ENCODE data around the gene CYP4A22. TPM values are rescaled to one million over a fixed set of nuclear protein-coding genes. Genes with fewer than 3 reads are reported as not detected.
"Not testable (repeated sequence)": the region's sequence is repeated elsewhere in the genome, so short reads cannot be mapped to it uniquely, and the experiment has no call there.

Gene CYP4A22
- total RNA-seq, 1 experiment from 2014 or later, result not detected

DNA sequence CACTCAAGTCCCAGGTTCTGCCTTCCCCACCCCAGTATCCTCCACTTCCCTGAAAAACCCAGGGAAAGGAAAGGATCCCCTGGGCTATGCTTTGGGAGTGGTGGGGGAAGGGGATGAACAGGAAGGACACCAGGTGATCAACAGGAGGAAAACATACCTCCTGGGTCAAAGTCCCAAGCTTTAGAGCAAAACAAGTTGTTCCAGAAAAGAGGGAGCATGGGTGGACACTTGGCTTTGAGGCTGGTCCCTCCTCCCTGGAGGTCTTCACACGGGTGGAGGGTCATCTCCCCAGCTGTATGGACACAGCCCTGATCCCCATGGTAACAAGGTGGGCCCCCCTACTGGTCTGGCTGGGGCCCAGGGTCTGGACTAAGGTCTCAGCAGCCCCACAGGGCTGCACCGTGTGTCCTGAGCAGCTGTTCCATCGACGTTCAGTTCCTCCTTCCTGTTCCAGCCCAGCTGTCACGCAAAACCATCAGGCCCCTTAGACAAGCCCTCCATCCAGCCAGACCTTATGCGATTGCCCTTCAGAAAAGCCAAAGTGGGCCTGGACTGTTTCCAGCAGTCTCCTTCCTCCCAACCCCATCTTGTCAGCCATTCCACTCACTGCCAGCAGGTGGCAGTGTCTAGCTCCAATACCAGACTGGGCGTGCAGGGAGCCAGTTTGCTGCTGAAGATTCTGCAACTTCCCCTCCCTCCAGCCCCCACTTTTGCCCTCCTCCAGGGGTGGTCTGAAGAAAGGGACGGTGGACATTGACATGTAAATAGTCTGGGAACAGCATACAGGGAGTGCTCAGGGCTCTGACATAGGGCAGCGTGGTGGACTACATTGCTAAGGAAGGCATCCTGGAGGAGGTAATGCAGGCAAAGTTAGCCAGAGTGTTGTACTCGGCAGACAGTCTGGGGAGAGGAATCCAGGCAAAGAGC, 55.5 kb downstream of the CYP4A22 start:
- no peaks in the 10 kb centered on the region for H3K79me2 ChIP-seq (ENCODE audit: insufficient read depth, low read length)
- H3K14ac ChIP-seq (ENCODE audit: insufficient read depth, low read length), result no peak overlapping the region
- H3K27ac ChIP-seq (ENCODE audit: insufficient read length, low read depth, low read length), result no peak overlapping the region
- H4K91ac ChIP-seq (ENCODE audit: insufficient read length, low read depth, low read length), result no peak overlapping the region
- H2BK120ac ChIP-seq (ENCODE audit: low read depth, low read length, poor library complexity, severe bottlenecking), result no peak overlapping the region
- H3K36me3 Mint-ChIP-seq (ENCODE audit: insufficient read depth in 1 of 3, low read depth in 3 of 3), result no peaks in the 10 kb centered on the region
- no peak overlapping the region for H4K5ac ChIP-seq (ENCODE audit: insufficient read length, low read depth, low read length)
- DNase-seq, result peak; percentile 95
- peak overlapping the region; percentile 17 for H3K4me2 ChIP-seq (ENCODE audit: insufficient read depth, insufficient read length, low read length)
- H2BK5ac ChIP-seq (ENCODE audit: insufficient read length, low read length), result no peak overlapping the region
- no peak overlapping the region for H3K9ac ChIP-seq (ENCODE audit: extremely low read depth, insufficient read length, low read length)
- no peak overlapping the region for H3K23ac ChIP-seq (ENCODE audit: insufficient read length, low read depth, low read length)
- H2BK15ac ChIP-seq (ENCODE audit: low read depth, low read length), result no peak overlapping the region
- H4K20me1 ChIP-seq (ENCODE audit: control insufficient read depth, insufficient read depth, insufficient read length), result no peaks in the 10 kb centered on the region
- H3K79me1 ChIP-seq (ENCODE audit: insufficient read depth, low read depth, low read length, poor library complexity, severe bottlenecking), result no peaks in the 10 kb centered on the region
- no peak overlapping the region for H2AK5ac ChIP-seq (ENCODE audit: insufficient read length, low read length)
- H3K4me1 ChIP-seq (ENCODE audit: insufficient read depth, low read length), result peaks cover 7% of the 10 kb centered on the region
- H4K8ac ChIP-seq (replicated peaks; ENCODE audit: insufficient read length, low read depth, low read length), result no peak overlapping the region
- WGBS (ENCODE audit: extremely low coverage, insufficient read length, low lambda C conversion rate), result no CpG with 5 or more reads among the region's 10 CpGs
- H3K9me3 Mint-ChIP-seq, result no peaks in the 10 kb centered on the region
- H3K23me2 ChIP-seq (ENCODE audit: insufficient read length, low read depth, low read length, poor library complexity, severe bottlenecking), result no peaks in the 10 kb centered on the region
- TF ChIP-seq, protein P1, sequence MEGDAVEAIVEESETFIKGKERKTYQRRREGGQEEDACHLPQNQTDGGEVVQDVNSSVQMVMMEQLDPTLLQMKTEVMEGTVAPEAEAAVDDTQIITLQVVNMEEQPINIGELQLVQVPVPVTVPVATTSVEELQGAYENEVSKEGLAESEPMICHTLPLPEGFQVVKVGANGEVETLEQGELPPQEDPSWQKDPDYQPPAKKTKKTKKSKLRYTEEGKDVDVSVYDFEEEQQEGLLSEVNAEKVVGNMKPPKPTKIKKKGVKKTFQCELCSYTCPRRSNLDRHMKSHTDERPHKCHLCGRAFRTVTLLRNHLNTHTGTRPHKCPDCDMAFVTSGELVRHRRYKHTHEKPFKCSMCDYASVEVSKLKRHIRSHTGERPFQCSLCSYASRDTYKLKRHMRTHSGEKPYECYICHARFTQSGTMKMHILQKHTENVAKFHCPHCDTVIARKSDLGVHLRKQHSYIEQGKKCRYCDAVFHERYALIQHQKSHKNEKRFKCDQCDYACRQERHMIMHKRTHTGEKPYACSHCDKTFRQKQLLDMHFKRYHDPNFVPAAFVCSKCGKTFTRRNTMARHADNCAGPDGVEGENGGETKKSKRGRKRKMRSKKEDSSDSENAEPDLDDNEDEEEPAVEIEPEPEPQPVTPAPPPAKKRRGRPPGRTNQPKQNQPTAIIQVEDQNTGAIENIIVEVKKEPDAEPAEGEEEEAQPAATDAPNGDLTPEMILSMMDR (conservative IDR thresholded peaks at IDR 0.05), result peak; percentile 97
- H2BK12ac ChIP-seq (ENCODE audit: insufficient read length, low read depth, low read length), result no peak overlapping the region
- peaks cover 62% of the 10 kb centered on the region for H3K27me3 Mint-ChIP-seq (ENCODE audit: low read depth)
- H3K56ac ChIP-seq (ENCODE audit: insufficient read length, low read depth, low read length), result no peak overlapping the region
- H2BK20ac ChIP-seq (ENCODE audit: low read depth, low read length, poor library complexity, severe bottlenecking), result no peak overlapping the region
- peak overlapping the region in 1 of 3 experiments; percentile 98; a peak in 2 of 7 replicates for H3K27ac Mint-ChIP-seq
- H3K18ac ChIP-seq (ENCODE audit: insufficient read length, low read depth, low read length), result peak overlapping the region; percentile 43
- peak overlapping the region in 1 of 2 experiments; percentile 60; a peak in 2 of 5 replicates for H3K4me3 Mint-ChIP-seq
- H3K4ac ChIP-seq (ENCODE audit: low read depth, low read length), result no peak overlapping the region
- H3K9me3 ChIP-seq (ENCODE audit: control insufficient read depth, low read depth, low read length), result no peaks in the 10 kb centered on the region
- peaks cover 31 to 40% of the 10 kb centered on the region in 2 experiments for H3K4me1 Mint-ChIP-seq
- H3K27me3 ChIP-seq (ENCODE audit: insufficient read depth, low read length), result peaks cover 7% of the 10 kb centered on the region; the same call in 1 of the 2 replicates
- no peak overlapping the region for H2AFZ ChIP-seq (ENCODE audit: low read length)
- no peak overlapping the region for H3T11ph ChIP-seq (ENCODE audit: low read length)

DNA sequence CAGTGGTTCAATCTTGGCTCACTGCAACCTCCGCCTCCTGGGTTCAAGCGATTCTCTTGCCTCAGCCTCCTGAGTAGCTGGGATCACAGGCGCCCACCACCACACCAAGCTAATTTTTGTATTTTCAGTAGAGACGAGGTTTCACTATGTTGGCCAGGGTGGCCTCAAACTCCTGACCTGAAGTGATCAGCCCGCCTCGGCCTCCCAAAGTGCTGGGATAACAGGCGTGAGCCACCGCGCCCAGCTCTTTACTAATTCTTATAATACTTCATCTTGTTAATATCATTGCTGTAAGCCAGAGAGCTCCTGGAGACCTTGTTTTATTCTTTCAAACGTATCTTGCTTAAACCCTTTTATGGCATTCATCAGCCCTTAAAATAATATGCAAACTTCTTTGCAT, 56.3 kb downstream of the CYP4A22 start:
- H3K9me3 Mint-ChIP-seq; H3K27ac ChIP-seq (ENCODE audit: insufficient read length, low read depth, low read length); H3K9me3 ChIP-seq (ENCODE audit: control insufficient read depth, low read depth, low read length); H2AFZ ChIP-seq (ENCODE audit: low read length); H2BK5ac ChIP-seq (ENCODE audit: insufficient read length, low read length); H3K9ac ChIP-seq (ENCODE audit: extremely low read depth, insufficient read length, low read length); H3K23me2 ChIP-seq (ENCODE audit: insufficient read length, low read depth, low read length, poor library complexity, severe bottlenecking); H2BK120ac ChIP-seq (ENCODE audit: low read depth, low read length, poor library complexity, severe bottlenecking); H2BK15ac ChIP-seq (ENCODE audit: low read depth, low read length); H3K79me2 ChIP-seq (ENCODE audit: insufficient read depth, low read length); H3T11ph ChIP-seq (ENCODE audit: low read length); DNase-seq; H3K4me3 Mint-ChIP-seq; H2BK12ac ChIP-seq (ENCODE audit: insufficient read length, low read depth, low read length); H3K4me1 ChIP-seq (ENCODE audit: insufficient read depth, low read length); H3K4ac ChIP-seq (ENCODE audit: low read depth, low read length); H4K20me1 ChIP-seq (ENCODE audit: control insufficient read depth, insufficient read depth, insufficient read length); H3K79me1 ChIP-seq (ENCODE audit: insufficient read depth, low read depth, low read length, poor library complexity, severe bottlenecking); H3K56ac ChIP-seq (ENCODE audit: insufficient read length, low read depth, low read length); H2AK5ac ChIP-seq (ENCODE audit: insufficient read length, low read length); H4K91ac ChIP-seq (ENCODE audit: insufficient read length, low read depth, low read length); H3K27me3 ChIP-seq (ENCODE audit: insufficient read depth, low read length); H3K23ac ChIP-seq (ENCODE audit: insufficient read length, low read depth, low read length); H3K14ac ChIP-seq (ENCODE audit: insufficient read depth, low read length); H3K18ac ChIP-seq (ENCODE audit: insufficient read length, low read depth, low read length); H2BK20ac ChIP-seq (ENCODE audit: low read depth, low read length, poor library complexity, severe bottlenecking); H3K27ac Mint-ChIP-seq; H3K36me3 Mint-ChIP-seq (ENCODE audit: insufficient read depth in 1 of 3, low read depth in 3 of 3); H4K8ac ChIP-seq (replicated peaks; ENCODE audit: insufficient read length, low read depth, low read length); H4K5ac ChIP-seq (ENCODE audit: insufficient read length, low read depth, low read length): not testable (repeated sequence)
- Mint-ChIP-seq H3K4me1 (peaks cover 31 to 40% of the 10 kb centered on the region in 2 experiments), H3K27me3 (ENCODE audit: low read depth) (peaks cover 66% of the 10 kb centered on the region)
- peak overlapping the region; percentile 17 for H3K4me2 ChIP-seq (ENCODE audit: insufficient read depth, insufficient read length, low read length)
- no CpG with 5 or more reads among the region's 10 CpGs for WGBS (ENCODE audit: extremely low coverage, insufficient read length, low lambda C conversion rate)
